ENCODE results near the gene OR1F1.

Gene OR1F1

GRCh38 chr16:3150346-3151218, 37.4 kb upstream of the OR1F1 start:
- peak; percentile 93 for DNase-seq (ENCODE audit: low read depth)
- TF ChIP-seq CTCF (conservative IDR thresholded peaks at IDR 0.05; ENCODE audit: control insufficient read depth, insufficient read depth, low read depth, low read length) = no peak
- peak overlapping the region; percentile 80 for H3K4me3 ChIP-seq (ENCODE audit: control insufficient read depth, low read depth, low read length)

- DNase-seq (ENCODE audit: low read depth) = no peak
- no peak for TF ChIP-seq CTCF (conservative IDR thresholded peaks at IDR 0.05; ENCODE audit: control insufficient read depth, insufficient read depth, low read depth, low read length)
- peak overlapping the region; percentile 51 for H3K4me3 ChIP-seq (ENCODE audit: control insufficient read depth, low read depth, low read length)
Measured at GRCh38 chr16:3152027-3152276, 36.1 kb upstream of the OR1F1 start.

- peak; percentile 91 for DNase-seq (ENCODE audit: low read depth)
- peak overlapping the region; percentile 51 for H3K4me3 ChIP-seq (ENCODE audit: control insufficient read depth, low read depth, low read length)
- peak; percentile 36 for TF ChIP-seq CTCF (conservative IDR thresholded peaks at IDR 0.05; ENCODE audit: control insufficient read depth, insufficient read depth, low read depth, low read length)
Measured at GRCh38 chr16:3152277-3152990, 35.6 kb upstream of the OR1F1 start.

- H3K4me3 ChIP-seq (ENCODE audit: control insufficient read depth, low read depth, low read length) = no peak overlapping the region
- no peak for DNase-seq (ENCODE audit: low read depth)
- TF ChIP-seq CTCF (conservative IDR thresholded peaks at IDR 0.05; ENCODE audit: control insufficient read depth, insufficient read depth, low read depth, low read length) = no peak
Measured at GRCh38 chr16:3152991-3153368, 35.0 kb upstream of the OR1F1 start.

- TF ChIP-seq CTCF (conservative IDR thresholded peaks at IDR 0.05; ENCODE audit: control insufficient read depth, insufficient read depth, low read depth, low read length) = no peak
- H3K4me3 ChIP-seq (ENCODE audit: control insufficient read depth, low read depth, low read length) = no peak overlapping the region
- no peak for DNase-seq (ENCODE audit: low read depth)
Measured at GRCh38 chr16:3155181-3155580, 32.8 kb upstream of the OR1F1 start.

- no peak for DNase-seq (ENCODE audit: low read depth)
- no peak for TF ChIP-seq CTCF (conservative IDR thresholded peaks at IDR 0.05; ENCODE audit: control insufficient read depth, insufficient read depth, low read depth, low read length)
- no peak overlapping the region for H3K4me3 ChIP-seq (ENCODE audit: control insufficient read depth, low read depth, low read length)
Measured at GRCh38 chr16:3155972-3156371, 32.0 kb upstream of the OR1F1 start.

All from fibroblast of mammary gland (primary cell).